RWPE2 (cell line): Measurements from ENCODE around the gene ZNF846.

Experiments used
- ATAC-seq: fragments of 200-7000 bp; cut with Tn5 transposase; 3 replicates; pipeline ENCODE4 v1.9.1; 2021; ENCODE audit warnings: low read depth
- DNase-seq: peaks from one replicate; pipeline ENCODE4 v3.0.0-alpha.2; 2020; ENCODE audit warnings: low spot score
- H3K27ac ChIP-seq: fragments of 450-650 bp; 2 replicates; pipeline ENCODE4 v1.5.1; 2017; ENCODE audit warnings: mild to moderate bottlenecking; ENCODE audit not compliant: poor library complexity, severe bottlenecking
- H3K27me3 ChIP-seq: fragments of 250-450 bp; sonication (Bioruptor Pico); 2 replicates; pipeline ENCODE4 v1.5.1; 2021; ENCODE audit warnings: mild to moderate bottlenecking, moderate library complexity; ENCODE audit not compliant: insufficient read depth, poor library complexity, severe bottlenecking
- H3K36me3 ChIP-seq: fragments of 250-450 bp; sonication (Bioruptor Pico); 2 replicates; pipeline ENCODE4 v1.5.1; 2020; ENCODE audit warnings: low read depth, mild to moderate bottlenecking, moderate library complexity
- H3K4me1 ChIP-seq: fragments of 250-450 bp; sonication (Bioruptor Pico); 2 replicates; pipeline ENCODE4 v1.5.1; 2021; ENCODE audit warnings: mild to moderate bottlenecking, moderate library complexity; ENCODE audit not compliant: insufficient read depth, poor library complexity, severe bottlenecking
- H3K4me3 ChIP-seq: fragments of 250-450 bp; sonication (Bioruptor Pico); 2 replicates; pipeline ENCODE4 v1.5.1; 2021; ENCODE audit warnings: mild to moderate bottlenecking, moderate library complexity; ENCODE audit not compliant: severe bottlenecking
- H3K9me3 ChIP-seq: fragments of 250-450 bp; sonication (Bioruptor Pico); 2 replicates; pipeline ENCODE4 v1.5.1; 2021; ENCODE audit warnings: mild to moderate bottlenecking, moderate library complexity; ENCODE audit not compliant: severe bottlenecking
- TF ChIP-seq, protein P1 (sequence below): fragments of 450-650 bp; IDR thresholded peaks from one replicate; pipeline ENCODE4 v1.5.1; 2017; ENCODE audit warnings: mild to moderate bottlenecking, moderate library complexity; ENCODE audit not compliant: poor library complexity, severe bottlenecking

ZNF846 gene

DNA sequence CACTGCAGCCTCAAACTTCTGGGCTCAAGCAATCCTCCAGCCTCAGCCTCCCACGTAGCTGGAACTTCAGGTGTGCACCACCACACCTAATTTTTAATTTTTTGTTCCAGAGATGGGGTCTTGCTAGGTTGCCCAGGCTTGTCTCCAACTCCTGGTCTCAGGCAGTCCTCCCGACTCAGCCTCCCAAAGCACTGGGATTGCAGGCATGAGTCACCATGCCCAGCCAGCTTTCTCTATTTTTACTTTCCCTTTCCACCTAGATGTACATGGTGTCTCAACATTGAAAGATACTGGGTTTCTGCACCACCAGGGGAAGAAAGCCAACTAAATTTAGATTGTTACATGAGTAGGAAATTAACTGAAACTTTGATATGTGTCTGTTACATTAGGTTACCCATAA lies 13.8 kb upstream of the ZNF846 start:
- DNase-seq (no peak), ATAC-seq (no peak)
- Histone ChIP-seq H3K27ac (no peak overlapping the region), H3K9me3 (peaks cover 3% of the 10 kb centered on the region), H3K4me3 (no peak overlapping the region), H3K4me1 (peaks cover 16% of the 10 kb centered on the region), H3K36me3 (no peaks in the 10 kb centered on the region), H3K27me3 (no peaks in the 10 kb centered on the region)
- TF ChIP-seq, protein P1, sequence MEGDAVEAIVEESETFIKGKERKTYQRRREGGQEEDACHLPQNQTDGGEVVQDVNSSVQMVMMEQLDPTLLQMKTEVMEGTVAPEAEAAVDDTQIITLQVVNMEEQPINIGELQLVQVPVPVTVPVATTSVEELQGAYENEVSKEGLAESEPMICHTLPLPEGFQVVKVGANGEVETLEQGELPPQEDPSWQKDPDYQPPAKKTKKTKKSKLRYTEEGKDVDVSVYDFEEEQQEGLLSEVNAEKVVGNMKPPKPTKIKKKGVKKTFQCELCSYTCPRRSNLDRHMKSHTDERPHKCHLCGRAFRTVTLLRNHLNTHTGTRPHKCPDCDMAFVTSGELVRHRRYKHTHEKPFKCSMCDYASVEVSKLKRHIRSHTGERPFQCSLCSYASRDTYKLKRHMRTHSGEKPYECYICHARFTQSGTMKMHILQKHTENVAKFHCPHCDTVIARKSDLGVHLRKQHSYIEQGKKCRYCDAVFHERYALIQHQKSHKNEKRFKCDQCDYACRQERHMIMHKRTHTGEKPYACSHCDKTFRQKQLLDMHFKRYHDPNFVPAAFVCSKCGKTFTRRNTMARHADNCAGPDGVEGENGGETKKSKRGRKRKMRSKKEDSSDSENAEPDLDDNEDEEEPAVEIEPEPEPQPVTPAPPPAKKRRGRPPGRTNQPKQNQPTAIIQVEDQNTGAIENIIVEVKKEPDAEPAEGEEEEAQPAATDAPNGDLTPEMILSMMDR, result no peak

DNA sequence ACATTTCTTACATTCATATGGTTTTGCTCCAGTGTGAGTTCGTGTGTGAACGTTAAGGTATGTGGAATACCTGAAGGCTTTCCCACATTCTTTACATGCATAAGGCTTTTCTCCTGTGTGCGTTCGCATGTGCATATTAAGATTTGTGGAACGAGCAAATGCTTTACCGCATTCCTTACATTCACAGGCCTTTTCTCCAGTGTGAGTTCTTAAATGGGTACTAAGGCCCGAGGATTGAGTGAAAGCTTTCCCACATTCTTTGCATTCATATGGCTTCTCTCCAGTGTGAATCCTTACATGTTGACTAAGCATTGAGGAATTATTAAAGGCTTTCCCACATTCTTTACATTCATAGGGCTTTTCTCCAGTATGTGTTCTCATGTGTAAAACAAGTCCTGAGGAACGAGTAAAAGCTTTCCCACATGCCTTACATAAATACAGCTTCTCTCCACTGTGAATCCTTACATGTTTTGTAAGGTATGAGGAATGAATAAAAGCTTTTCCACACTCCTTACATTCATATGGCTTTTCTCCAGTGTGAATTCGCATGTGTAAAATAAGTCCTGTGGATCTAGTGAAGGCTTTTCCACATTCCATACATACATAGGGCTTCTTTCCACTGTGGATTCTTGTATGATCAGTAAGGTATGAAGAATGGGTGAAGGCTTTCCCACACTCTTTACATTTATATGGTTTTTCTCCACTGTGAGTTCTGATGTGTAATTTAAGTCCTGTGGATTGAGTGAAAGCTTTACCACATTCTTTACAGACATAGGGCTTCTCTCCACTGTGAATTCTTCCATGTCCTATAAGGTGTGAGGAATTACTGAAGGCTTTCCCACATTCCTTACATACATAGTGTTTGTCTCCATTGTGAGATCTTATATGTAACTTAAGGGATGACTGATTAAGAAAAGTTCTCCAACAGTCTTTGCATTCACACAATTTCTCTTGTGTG lies 10.7 kb downstream of the ZNF846 start:
- Histone ChIP-seq H3K4me1 (no peaks in the 10 kb centered on the region), H3K4me3 (no peak overlapping the region), H3K27me3 (no peaks in the 10 kb centered on the region), H3K36me3 (peaks cover 34% of the 10 kb centered on the region), H3K9me3 (peaks cover 19% of the 10 kb centered on the region), H3K27ac (no peak overlapping the region)
- no peak for ATAC-seq
- TF ChIP-seq, protein P1, result no peak
- no peak for DNase-seq

DNA sequence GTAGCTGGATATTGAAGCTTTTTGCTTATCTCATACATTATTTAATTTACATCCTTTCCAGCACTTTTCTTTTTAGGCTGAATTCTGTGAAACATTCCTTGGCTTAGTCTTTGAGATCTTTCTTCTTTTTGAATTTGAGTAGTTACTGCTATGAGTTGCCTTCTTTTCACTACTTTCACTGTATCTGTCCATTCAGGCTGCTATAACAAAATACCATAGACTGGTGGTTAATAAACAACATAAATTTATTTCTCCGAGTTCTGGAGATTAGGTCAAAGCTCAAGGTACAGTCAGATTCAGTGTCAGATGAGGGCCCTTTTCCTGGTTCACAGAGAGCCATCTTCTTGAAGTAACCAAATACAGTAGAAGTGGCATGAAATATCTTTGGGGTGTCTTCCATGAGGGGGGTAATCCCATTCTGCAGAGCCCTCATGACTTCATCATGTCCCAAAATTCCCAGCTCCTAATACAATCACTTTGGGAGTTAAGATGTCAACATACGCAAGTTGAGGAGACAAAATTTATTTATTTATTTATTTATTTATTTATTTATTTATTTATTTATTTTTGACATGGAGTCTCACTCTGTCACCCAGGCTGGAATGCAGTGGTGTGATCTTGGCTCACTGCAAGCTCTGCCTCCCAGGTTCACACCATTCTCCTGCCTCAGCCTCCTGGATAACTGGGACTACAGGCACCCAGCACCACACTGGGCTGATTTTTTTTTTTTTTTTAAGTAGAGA lies 15.7 kb downstream of the ZNF846 start:
- no peaks in the 10 kb centered on the region for H3K4me1 ChIP-seq
- no peak for ATAC-seq
- no peak overlapping the region for H3K27ac ChIP-seq
- DNase-seq, result no peak
- peaks cover 12% of the 10 kb centered on the region for H3K9me3 ChIP-seq
- no peaks in the 10 kb centered on the region for H3K27me3 ChIP-seq
- H3K4me3 ChIP-seq, result no peak overlapping the region
- peaks cover 7% of the 10 kb centered on the region for H3K36me3 ChIP-seq
- TF ChIP-seq, protein P1, result no peak

DNA sequence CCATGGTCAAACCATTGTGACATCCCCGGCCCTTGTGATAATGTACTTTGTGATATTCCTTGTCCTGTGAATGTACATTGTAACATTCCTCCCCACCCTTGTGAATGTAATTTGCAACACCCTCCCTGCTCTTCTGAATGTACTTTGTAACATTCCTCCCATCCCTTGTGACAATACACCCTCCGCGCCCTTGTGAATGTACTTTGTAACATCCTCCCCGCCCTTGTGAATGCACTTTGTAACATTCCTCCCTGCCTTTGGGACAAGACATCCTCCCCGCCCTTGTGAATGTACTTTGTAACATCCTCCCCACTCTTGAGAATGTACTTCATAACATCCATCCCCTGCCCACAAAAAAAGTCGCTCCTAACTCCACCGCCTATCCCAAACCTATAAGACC lies 17.1 kb downstream of the ZNF846 start:
- Histone ChIP-seq H3K4me1 (no peaks in the 10 kb centered on the region), H3K9me3 (peaks cover 4% of the 10 kb centered on the region), H3K27me3 (no peaks in the 10 kb centered on the region), H3K36me3 (no peaks in the 10 kb centered on the region), H3K4me3 (no peak overlapping the region), H3K27ac (no peak overlapping the region)
- ATAC-seq (no peak), DNase-seq (no peak)
- TF ChIP-seq, protein P1, result no peak
